ENCODE results near the gene ZNF341. TPM values are rescaled to one million over a fixed set of nuclear protein-coding genes. Genes with fewer than 3 reads are reported as not detected.

ZNF341 gene
- total RNA-seq, 1 experiment from 2014 or later: 3.2 TPM

DNA sequence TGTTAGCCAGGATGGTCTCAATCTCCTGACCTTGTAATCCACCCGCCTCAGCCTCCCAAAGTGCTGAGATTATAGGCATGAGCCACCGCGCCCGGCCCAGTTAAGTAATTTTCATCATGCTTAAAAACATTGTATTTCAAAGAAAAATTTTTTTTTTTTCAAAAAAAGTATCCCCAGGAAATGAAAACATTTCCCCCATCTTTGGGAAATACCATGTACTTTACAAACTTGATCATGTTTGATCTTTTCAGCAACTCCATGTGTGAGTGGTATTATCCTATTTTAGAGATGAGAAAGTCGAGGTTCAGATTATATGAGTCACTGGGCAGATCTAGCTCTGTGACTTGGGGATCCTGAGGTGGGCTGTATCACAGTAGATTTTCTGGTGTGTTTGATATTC lies 91.2 kb downstream of the ZNF341 start:
- no peak for DNase-seq (ENCODE audit: low read depth)

- DNase-seq (ENCODE audit: low read depth): no peak
Observed at GRCh38 chr20:33824852-33825251, 93.1 kb downstream of the ZNF341 start.

DNA sequence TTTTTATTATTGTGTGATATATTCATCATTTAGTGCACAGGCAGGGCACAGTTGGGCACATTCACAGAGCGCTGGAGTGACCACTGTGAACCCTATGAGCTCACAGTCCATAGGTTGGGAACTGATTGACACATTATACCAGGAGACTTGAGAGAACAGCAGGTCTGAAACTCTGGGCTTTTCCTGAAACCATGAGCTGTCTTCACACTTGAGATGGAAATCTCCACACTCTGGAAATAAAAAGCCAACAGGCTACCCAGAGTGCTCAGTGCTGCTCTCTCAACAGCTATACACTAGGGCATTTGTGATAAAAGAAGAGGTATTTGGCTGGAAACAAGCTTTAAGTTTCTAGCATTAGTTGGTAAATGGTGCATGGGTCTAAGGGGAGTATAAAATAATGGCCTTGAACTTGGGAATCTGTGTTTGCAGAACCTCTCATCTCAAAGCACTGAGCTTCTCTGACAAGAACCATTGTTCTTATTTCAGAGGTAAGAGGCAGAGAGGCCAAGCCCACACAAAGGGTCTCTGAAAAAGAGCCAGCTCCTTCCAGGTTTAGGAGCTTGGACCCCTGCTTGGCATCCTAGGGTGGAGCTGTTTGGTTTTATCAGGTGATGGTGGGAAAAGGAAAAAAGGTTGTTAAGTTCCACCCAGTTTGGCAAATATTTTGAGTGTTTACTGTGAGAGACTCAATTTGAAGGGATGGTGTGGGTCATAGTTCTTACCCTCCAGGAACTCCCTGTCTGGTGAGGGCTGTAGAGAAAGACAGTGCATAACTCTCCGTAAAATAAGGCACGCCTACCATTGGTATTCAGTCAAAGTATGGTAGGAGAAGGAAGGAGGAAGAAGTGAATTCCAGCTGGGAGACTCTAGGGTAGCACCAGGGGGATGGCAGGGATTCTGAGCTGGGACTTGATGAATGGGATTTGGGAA lies 93.8 kb downstream of the ZNF341 start:
- no peak for DNase-seq (ENCODE audit: low read depth)

DNA sequence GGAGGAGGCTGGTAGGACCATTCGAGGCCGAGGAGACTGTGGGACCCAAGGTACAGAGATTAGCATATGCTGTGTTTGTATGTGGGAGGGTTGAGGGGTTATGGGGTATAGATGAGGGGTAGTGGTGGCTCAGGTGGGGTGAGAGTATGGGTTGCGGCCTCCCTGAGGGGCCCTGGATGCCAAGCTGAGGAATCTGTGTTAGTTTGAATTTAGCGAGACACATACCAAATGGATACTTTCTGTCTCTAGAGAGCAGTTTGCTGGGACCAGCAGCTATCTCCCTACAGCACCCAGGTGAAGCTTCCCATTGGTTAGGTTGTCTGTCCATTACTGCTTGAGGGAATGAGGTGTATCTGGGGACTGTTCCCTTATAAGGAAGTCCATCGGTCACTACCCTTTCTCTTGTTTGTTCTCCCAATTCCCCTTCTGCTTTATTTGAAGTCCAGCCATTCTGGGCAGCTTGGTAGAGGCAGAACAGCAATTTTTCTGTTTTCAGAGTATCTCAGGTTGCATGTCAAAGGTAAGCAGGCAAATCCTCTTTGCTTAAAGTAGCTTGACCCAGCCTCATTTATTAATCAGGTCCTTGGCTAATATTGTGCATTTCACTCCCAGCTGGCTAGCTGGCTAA lies 94.6 kb downstream of the ZNF341 start:
- no peak for DNase-seq (ENCODE audit: low read depth)

GRCh38 chr20:33827109-33827508 lies 95.3 kb downstream of the ZNF341 start:
- no peak for DNase-seq (ENCODE audit: low read depth)

- DNase-seq (ENCODE audit: low read depth): no peak
Observed at GRCh38 chr20:33827634-33828325, 96.0 kb downstream of the ZNF341 start.

- no peak for DNase-seq (ENCODE audit: low read depth)
Observed at GRCh38 chr20:33828326-33828844, 96.6 kb downstream of the ZNF341 start.

DNA sequence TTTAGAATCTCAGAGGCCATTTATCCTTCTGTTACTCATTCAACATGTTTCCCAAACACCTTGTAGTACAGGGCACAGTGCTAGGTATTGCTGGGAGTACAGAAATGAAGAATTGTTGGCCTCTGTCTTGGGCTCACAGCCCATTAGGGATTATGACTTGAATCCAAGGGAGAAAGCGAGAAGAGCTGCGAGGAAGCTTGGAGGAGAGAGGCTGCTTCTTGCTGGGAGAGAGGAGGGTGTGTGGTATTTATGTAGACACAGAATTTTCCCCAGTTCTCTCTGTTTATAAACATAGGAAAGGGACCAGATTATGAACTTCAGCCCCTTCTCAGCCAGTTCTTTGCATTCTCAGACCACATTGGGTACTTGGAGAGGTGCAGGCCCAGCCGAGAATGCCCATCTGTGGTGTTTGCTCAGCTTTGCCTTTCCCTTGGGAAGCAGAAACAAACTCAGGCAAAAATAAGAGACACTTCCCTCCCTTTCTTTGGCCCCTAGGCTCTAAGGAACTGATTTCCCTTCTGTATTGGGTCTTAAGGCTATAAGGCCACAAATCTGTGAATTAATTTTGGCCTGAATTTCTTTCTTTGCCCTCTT lies 97.3 kb downstream of the ZNF341 start:
- no peak for DNase-seq (ENCODE audit: low read depth)

GRCh38 chr20:33829636-33830035 lies 97.8 kb downstream of the ZNF341 start:
- no peak for DNase-seq (ENCODE audit: low read depth)

DNA sequence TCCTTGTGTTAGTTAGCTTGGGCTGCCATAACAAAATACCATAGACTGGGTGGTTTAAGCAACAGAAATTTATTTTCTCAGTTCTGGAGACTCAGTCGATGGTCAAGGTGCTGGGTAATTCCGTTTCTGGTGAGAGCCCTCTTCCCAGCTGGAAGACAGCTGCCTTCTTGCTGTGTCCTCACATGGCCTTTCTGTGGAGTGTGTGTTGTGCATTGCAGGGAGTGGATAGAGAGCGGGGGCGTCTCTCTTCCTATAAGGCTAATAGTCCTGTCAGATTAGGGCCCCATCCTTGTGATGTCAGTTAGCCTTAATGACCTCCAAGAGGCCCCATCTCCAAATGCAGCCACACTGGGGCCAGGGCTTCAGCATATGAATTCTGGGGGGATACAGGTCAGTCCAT lies 98.6 kb downstream of the ZNF341 start:
- no peak for DNase-seq (ENCODE audit: low read depth)

- DNase-seq (ENCODE audit: low read depth): no peak
Observed at GRCh38 chr20:33832103-33832804, 100.5 kb downstream of the ZNF341 start.

DNA sequence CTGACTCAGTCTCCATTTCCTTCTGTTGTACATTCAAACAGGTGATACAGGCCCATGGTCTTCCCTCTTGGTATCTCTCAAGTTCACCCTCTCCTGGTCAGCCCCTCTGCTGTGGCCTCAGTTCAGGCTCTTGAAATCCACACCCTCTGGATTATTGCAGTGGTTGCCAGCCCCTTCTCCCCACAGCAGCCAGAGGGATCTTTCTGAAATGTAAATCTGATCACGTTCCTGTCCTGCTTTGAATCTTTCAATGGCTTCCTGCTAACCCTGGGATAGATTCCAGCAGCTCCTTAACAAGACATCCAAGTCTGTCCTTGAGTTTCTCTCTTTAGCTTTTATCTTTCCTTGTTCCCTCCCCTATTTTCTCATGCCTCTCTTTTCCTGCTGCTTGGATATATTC lies 101.5 kb downstream of the ZNF341 start:
- DNase-seq (ENCODE audit: low read depth): no peak

DNA sequence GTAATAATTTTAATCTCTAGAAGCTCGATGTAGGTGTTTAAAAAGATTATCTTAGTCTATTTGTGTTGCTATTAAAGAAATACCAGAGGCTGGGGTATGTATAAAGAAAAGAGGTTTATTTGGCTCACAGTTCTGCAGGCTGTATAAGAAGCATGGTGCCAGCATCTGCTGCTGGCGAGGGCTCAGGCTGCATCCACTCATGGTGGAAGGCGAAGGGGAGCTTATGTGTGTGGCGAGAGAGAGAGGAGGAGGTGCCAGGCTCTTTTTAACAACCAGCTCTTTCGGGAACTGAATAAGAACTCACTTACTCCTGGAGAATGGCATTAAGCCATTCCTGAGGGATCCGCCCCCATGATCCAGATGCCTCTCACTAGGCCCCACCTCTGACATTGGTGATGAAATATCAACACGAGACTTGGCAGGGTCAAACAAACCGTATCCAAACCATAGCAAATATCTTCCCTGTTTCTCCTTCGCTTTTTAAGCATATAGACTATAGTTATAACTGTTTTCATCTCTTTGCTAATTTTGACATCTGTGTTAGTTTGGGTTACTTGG lies 103.9 kb downstream of the ZNF341 start:
- no peak for DNase-seq (ENCODE audit: low read depth)

- DNase-seq (ENCODE audit: low read depth): no peak
Observed at GRCh38 chr20:33836277-33836676, 104.5 kb downstream of the ZNF341 start.

DNA sequence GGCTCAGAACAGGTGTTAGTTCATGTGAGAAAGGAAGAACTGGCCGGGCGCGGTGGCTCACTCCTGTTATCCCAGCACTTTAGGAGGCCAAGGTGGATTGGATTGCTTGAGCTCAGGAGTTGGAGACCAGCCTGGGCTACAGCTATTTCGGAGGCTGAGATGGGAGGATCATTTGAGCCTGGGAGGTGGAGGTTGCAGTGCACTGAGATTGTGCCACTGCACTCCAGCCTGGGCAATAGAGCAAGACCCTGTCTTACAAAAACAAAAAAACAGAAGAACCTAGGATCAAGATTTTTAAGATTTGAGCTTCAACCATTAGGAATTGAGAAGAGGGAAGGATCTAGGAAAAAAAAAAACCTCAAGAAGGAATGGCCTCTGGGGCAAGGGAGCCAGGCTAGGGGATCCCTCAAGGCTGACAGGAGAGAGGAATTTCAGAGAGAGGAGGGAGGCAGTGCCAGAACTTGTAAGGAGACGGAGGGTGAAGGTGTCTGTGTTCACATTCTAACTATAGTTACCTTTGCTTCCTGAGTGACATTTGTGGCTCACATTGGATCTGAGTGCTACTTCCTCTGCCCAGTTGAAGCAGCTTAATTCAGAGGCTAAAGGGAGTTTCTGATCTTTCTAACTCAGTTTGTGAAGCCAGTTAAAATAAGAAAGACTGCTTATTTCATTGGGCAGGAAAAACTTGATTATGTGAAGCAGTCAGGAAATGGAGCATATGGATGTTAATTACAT lies 105.5 kb downstream of the ZNF341 start:
- DNase-seq (ENCODE audit: low read depth): no peak

- DNase-seq (ENCODE audit: low read depth): no peak
Observed at GRCh38 chr20:33838035-33838864, 106.5 kb downstream of the ZNF341 start.

DNA sequence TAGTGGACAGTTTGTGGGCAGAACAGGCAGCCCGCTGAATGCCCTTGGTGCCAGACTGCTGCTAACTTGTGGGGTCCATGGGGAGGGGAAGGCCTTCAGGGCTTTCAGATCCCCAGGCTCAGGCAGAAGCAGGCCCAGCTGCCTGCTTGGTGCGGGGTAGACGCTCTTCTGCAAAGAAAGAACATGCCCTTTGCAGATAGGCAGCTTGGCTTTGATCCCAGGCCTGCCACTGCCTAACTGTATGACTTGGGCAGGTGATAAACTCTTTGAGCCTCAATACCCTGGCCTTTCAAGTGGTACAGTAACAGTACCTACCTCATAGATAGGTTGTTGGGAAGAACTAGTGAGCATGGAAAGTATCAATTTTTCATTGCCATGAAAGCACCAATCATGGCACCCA lies 107.8 kb downstream of the ZNF341 start:
- DNase-seq (ENCODE audit: low read depth): no peak

DNA sequence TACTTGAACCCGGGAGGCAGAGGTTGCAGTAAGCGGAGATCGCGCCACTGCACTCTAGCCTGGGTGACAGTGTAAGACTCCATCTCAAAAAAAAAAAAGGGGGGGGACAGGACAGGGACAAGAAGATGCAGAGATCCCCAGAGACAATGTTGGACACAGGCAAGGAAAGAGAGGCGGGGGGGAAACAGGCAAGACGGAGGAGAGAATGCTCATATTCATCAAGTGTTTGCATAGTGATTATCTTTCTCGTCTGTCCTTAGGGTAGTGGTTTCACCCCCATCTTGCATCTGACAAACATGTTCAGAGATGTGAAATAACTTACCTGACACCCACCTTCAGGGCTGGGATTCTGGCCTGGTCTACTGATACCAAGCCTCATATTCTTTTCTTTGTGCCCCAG lies 108.4 kb downstream of the ZNF341 start:
- no peak for DNase-seq (ENCODE audit: low read depth)

Data from HT1080 (cell line).